K562 (cell line): ENCODE data around the gene ZSCAN1. TPM values are rescaled to one million over a fixed set of nuclear protein-coding genes. Genes with fewer than 3 reads are reported as not detected.

Source experiments
- ATAC-seq: fragments of 200-7000 bp; cut with Tn5 transposase; 3 replicates; pipeline ENCODE4 v1.9.1; 2020; ENCODE audit warnings: moderate library complexity
- BruUV-seq: library from RNA; stranded (reverse); fragments of 400-500 nt; replicated peaks from 2 replicates; lab custom pipeline; 2021; lab: Mats Ljungman, UMichigan
- CTCF ChIA-PET: fragments of 300-600 bp; formaldehyde crosslinking; extraction: SDS; loops from one replicate; lab custom pipeline; 2021; ENCODE audit warnings: low intra/inter-chr PET ratio; lab: Yijun Ruan, JAX
- POLR2A ChIA-PET: fragments of 300-600, 350-650 bp; sonication (Branson Sonifier 250); formaldehyde crosslinking; extraction: SDS; loops from one replicate; lab custom pipeline; 2021; ENCODE audit warnings: antibody characterized with exemption, inconsistent platforms; lab: Yijun Ruan, JAX
- DNase-seq, 4 experiments: peaks; one replicate each; pipeline versions ENCODE4 v3.0.0 to v3.0.0-alpha.2; 2011 to 2018; ENCODE audit warnings: low spot score in 3 of 4, mixed read lengths in 3 of 4; ENCODE audit errors: extremely low read depth in 1 of 4
- FAIRE-seq: peaks from 2 replicates; lab custom pipeline; 2011; peaks lifted over from hg19 to GRCh38; lab: Jason Lieb, UNC
- H2AFZ ChIP-seq: 2 replicates; pipeline ENCODE4 v1.6.0; 2011; ENCODE audit warnings: low read depth, low read length, control low read depth, inconsistent platforms
- H3K27ac ChIP-seq: fragments of 200-600 bp; 3 replicates; pipeline ENCODE4 v1.8.0; 2011; ENCODE audit warnings: low read depth, mild to moderate bottlenecking, control low read depth, inconsistent platforms, low read length, moderate library complexity, mixed read lengths; ENCODE audit errors: extremely low read depth
- H3K27me3 ChIP-seq, 2 experiments: fragments of 300-600 bp in 1 of 2; 2 replicates in 1 of 2; 3 replicates in 1 of 2; pipeline versions ENCODE4 v1.6.0 to v1.8.0; 2011; ENCODE audit warnings: inconsistent platforms in 2 of 2, low read length in 2 of 2, mild to moderate bottlenecking in 1 of 2, mixed read lengths in 1 of 2, moderate library complexity in 1 of 2; ENCODE audit not compliant: control insufficient read depth in 2 of 2, insufficient read depth in 2 of 2
- H3K36me3 ChIP-seq: fragments of 300-600 bp; 3 replicates; pipeline ENCODE4 v1.8.0; 2011; ENCODE audit warnings: mild to moderate bottlenecking, low read length, inconsistent platforms; ENCODE audit not compliant: control insufficient read depth, insufficient read depth
- H3K4me1 ChIP-seq, 2 experiments: fragments of 200-600 bp in 1 of 2; replicated peaks in 1 of 2; 2 replicates in 1 of 2; 3 replicates in 1 of 2; pipeline versions ENCODE4 v1.5.1 to v1.8.0; 2011; ENCODE audit warnings: inconsistent platforms in 2 of 2, low read length in 2 of 2, mild to moderate bottlenecking in 1 of 2, mixed read lengths in 1 of 2, moderate library complexity in 1 of 2; ENCODE audit not compliant: control insufficient read depth in 2 of 2, insufficient read depth in 2 of 2
- H3K4me2 ChIP-seq: 2 replicates; pipeline ENCODE4 v1.6.1; 2011; ENCODE audit warnings: low read length, control low read depth, inconsistent platforms, mixed read lengths; ENCODE audit not compliant: insufficient read depth
- H3K4me3 ChIP-seq: fragments of 200-600 bp; sonication (generic), shearing (Covaris generic); 2 replicates; pipeline ENCODE4 v1.5.1; 2016; ENCODE audit warnings: control low read depth, inconsistent platforms
- H3K79me2 ChIP-seq: fragments of 200-600 bp; 3 replicates; pipeline ENCODE4 v1.8.0; 2011; ENCODE audit warnings: low read length, inconsistent platforms; ENCODE audit not compliant: control insufficient read depth, insufficient read depth
- H3K9ac ChIP-seq, 2 experiments: 2 replicates each; pipeline versions ENCODE4 v1.6.0 to v1.6.1; 2011; ENCODE audit warnings: low read depth in 2 of 2, low read length in 2 of 2, control low read depth in 1 of 2, inconsistent platforms in 1 of 2, mild to moderate bottlenecking in 1 of 2, mixed read lengths in 1 of 2; ENCODE audit not compliant: insufficient read depth in 1 of 2
- H3K9me1 ChIP-seq: one replicate; pipeline ENCODE4 v1.6.0; 2011; ENCODE audit warnings: inconsistent platforms, mild to moderate bottlenecking, low read length, moderate library complexity; ENCODE audit not compliant: control insufficient read depth, insufficient read depth
- H3K9me3 ChIP-seq: replicated peaks from 2 replicates; pipeline ENCODE4 v1.5.1; 2011; ENCODE audit warnings: low read depth, low read length, inconsistent platforms; ENCODE audit not compliant: control insufficient read depth, insufficient read depth
- H4K20me1 ChIP-seq: replicated peaks from 2 replicates; pipeline ENCODE4 v1.6.1; 2011; ENCODE audit warnings: low read length, inconsistent platforms, mixed read lengths; ENCODE audit not compliant: control insufficient read depth, insufficient read depth
- CBX3 ChIP-seq, 2 experiments: IDR thresholded peaks; 1 replicate in 1 of 2; 2 replicates in 1 of 2; pipeline ENCODE4 v1.6.1; 2012; ENCODE audit warnings: inconsistent platforms in 2 of 2, low read length in 2 of 2, borderline replicate concordance in 1 of 2, control low read depth in 1 of 2
- CTBP1 ChIP-seq: fragments of 450-650 bp; IDR thresholded peaks from 2 replicates; pipeline ENCODE4 v1.6.1; 2016; ENCODE audit warnings: borderline replicate concordance
- ERF ChIP-seq: fragments of 450-650 bp; formaldehyde crosslinking; IDR thresholded peaks from 2 replicates; pipeline ENCODE4 v1.4.0; 2020; ENCODE audit warnings: mild to moderate bottlenecking, mixed read lengths
- HDAC2 ChIP-seq: fragments of 450-650 bp; IDR thresholded peaks from 2 replicates; pipeline ENCODE4 v1.6.1; 2016; ENCODE audit warnings: mild to moderate bottlenecking
- HMGN3 ChIP-seq: IDR thresholded peaks from 2 replicates; pipeline ENCODE4 v1.6.1; 2011; ENCODE audit warnings: borderline replicate concordance, low read depth, mild to moderate bottlenecking, mixed read lengths, low read length; ENCODE audit not compliant: insufficient read length; ENCODE audit errors: extremely low read depth
- NCOA1 ChIP-seq: fragments of 450-650 bp; IDR thresholded peaks from 2 replicates; pipeline ENCODE4 v1.6.1; 2016; ENCODE audit warnings: low read depth
- PURB ChIP-seq: sonication (generic); formaldehyde crosslinking; IDR thresholded peaks from 2 replicates; pipeline ENCODE4 v1.9.0; 2021; ENCODE audit warnings: low read depth, mild to moderate bottlenecking, missing genetic modification reagents
- RBBP5 ChIP-seq: fragments of 200-600 bp; sonication (generic); IDR thresholded peaks from 2 replicates; pipeline ENCODE4 v1.6.1; 2012; ENCODE audit warnings: borderline replicate concordance, mild to moderate bottlenecking, low read length, control low read depth, inconsistent platforms; ENCODE audit not compliant: insufficient read depth, poor library complexity, severe bottlenecking
- SIN3B ChIP-seq: fragments of 450-650 bp; IDR thresholded peaks from 2 replicates; pipeline ENCODE4 v1.6.1; 2017; ENCODE audit warnings: low read depth, mild to moderate bottlenecking, moderate library complexity
- SMARCC2 ChIP-seq: fragments of 450-650 bp; IDR thresholded peaks from 2 replicates; pipeline ENCODE4 v1.6.1; 2017; ENCODE audit warnings: antibody characterized with exemption, moderate library complexity, mild to moderate bottlenecking, low read depth
- STAT5A ChIP-seq: IDR thresholded peaks from 2 replicates; pipeline ENCODE4 v1.6.1; 2012; ENCODE audit warnings: low read length, inconsistent platforms, borderline replicate concordance
- TAL1 ChIP-seq: fragments of 450-650 bp; IDR thresholded peaks from 2 replicates; pipeline ENCODE4 v1.6.1; 2016; ENCODE audit warnings: mild to moderate bottlenecking
- ZNF124 ChIP-seq: sonication (generic); formaldehyde crosslinking; IDR thresholded peaks from 2 replicates; pipeline ENCODE4 v1.8.1; 2022; ENCODE audit warnings: missing genetic modification reagents
- ZNF24 ChIP-seq: fragments of 450-650 bp; IDR thresholded peaks from 2 replicates; pipeline ENCODE4 v1.6.1; 2016
- WGBS: fragments of 100-300 bp; shearing (Covaris generic); methylation state at CpG from one replicate; pipeline ENCODE4 v1.1.6; 2016; ENCODE audit warnings: low coverage, mixed read lengths; ENCODE audit not compliant: insufficient coverage; ENCODE audit errors: missing lambda C conversion rate; 5-methylcytosine and 5-hydroxymethylcytosine counted together
- in situ Hi-C: fragments of 300-500 bp; cut with MboI; formaldehyde crosslinking; loops from 4 replicates; pipeline ENCODE4 v1.15.0; 2018; ENCODE audit warnings: inconsistent platforms, mixed read lengths
- intact Hi-C: fragments of 100-400 bp; cut with micrococcal nuclease; formaldehyde crosslinking; loops from 2 replicates; pipeline ENCODE4 v1.14.2; 2022
- polyA plus RNA-seq, 8 experiments: library from polyadenylated mRNA; depleted of rRNA in 4 of 8; stranded (reverse) in 5 of 8; unstranded in 3 of 8; fragments of >200 nt; fragmentation: Nextera tagmentation in 2 of 8; fragmentation: Illumina TruSeq in 1 of 8; extraction: Ambion mirVana in 2 of 8; extraction: Trizol in 1 of 8; gene quantifications; 2 replicates each; pipeline versions ENCODE4 v1.2.1 to v1.2.3, GENCODE V29; 2011 to 2014; ENCODE audit warnings: inconsistent platforms in 1 of 8, missing spikeins in 1 of 8
- total RNA-seq, 7 experiments: library from RNA; depleted of rRNA in 6 of 7; stranded (reverse); fragments of >200 nt in 6 of 7; fragmentation: Illumina TruSeq in 2 of 7; extraction: Trizol in 2 of 7; gene quantifications; 2 replicates each; pipeline versions ENCODE4 v1.2.1 to v1.2.3, GENCODE V29; 2011 to 2021; ENCODE audit warnings: low replicate concordance in 1 of 7
- TF ChIP-seq, protein P1 (sequence below): fragments of 450-650 bp; IDR thresholded peaks from one replicate; pipeline ENCODE4 v1.6.1; 2018; ENCODE audit warnings: mild to moderate bottlenecking, moderate library complexity; ENCODE audit not compliant: partially characterized antibody
- TF ChIP-seq, protein P2 (sequence below): IDR thresholded peaks from 2 replicates; pipeline ENCODE4 v1.6.1; 2011; ENCODE audit not compliant: insufficient read length; ENCODE audit errors: extremely low read depth
- TF ChIP-seq, protein P3 (sequence below): sonication (generic); IDR thresholded peaks from 2 replicates; pipeline ENCODE4 v1.6.1; 2016

ZSCAN1 gene
- total and polyA plus RNA-seq, 9 of the 15 experiments (the other 6 are each of a cell fraction or from before 2014, with no cell fraction given): not detected

DNA sequence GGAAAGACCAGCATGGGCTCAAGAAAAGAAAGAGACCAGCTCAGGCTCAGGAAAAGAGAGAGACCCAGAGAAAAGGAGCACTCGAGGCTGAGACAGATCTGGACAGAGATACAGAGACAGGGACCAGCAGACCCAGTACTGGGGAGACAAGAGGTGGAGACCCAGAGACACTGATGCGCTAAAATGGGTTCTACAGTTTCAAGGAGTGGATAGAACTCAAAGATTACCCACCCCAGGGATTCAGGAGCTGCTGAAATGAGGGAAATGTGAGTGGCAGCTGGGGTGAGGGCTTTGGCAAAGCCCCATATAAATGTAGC is 64.8 kb downstream of the ZSCAN1 start:
- H3K9ac ChIP-seq: no peak overlapping the region
- POLR2A ChIA-PET: interaction anchor here (0.5 kb wide), 1 partner anchor 644 kb away, joined by 3 read pairs; no protein-coding TSS in a partner anchor
- H3K4me1 ChIP-seq: peaks cover 0 to 6% of the 10 kb centered on the region in 2 experiments; a peak in 1 of 5 replicates
- peak overlapping the region; percentile 48 for H3K4me2 ChIP-seq
- H3K9me1 ChIP-seq: no peaks in the 10 kb centered on the region
- no peak for TF ChIP-seq PURB (CRISPR knock-in tag)
- TF ChIP-seq CTBP1: no peak
- TF ChIP-seq, protein P1, sequence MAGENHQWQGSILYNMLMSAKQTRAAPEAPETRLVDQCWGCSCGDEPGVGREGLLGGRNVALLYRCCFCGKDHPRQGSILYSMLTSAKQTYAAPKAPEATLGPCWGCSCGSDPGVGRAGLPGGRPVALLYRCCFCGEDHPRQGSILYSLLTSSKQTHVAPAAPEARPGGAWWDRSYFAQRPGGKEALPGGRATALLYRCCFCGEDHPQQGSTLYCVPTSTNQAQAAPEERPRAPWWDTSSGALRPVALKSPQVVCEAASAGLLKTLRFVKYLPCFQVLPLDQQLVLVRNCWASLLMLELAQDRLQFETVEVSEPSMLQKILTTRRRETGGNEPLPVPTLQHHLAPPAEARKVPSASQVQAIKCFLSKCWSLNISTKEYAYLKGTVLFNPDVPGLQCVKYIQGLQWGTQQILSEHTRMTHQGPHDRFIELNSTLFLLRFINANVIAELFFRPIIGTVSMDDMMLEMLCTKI: no peak
- TF ChIP-seq SMARCC2: no peak
- TF ChIP-seq, protein P2, sequence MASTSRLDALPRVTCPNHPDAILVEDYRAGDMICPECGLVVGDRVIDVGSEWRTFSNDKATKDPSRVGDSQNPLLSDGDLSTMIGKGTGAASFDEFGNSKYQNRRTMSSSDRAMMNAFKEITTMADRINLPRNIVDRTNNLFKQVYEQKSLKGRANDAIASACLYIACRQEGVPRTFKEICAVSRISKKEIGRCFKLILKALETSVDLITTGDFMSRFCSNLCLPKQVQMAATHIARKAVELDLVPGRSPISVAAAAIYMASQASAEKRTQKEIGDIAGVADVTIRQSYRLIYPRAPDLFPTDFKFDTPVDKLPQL: no peak
- TF ChIP-seq, protein P3, sequence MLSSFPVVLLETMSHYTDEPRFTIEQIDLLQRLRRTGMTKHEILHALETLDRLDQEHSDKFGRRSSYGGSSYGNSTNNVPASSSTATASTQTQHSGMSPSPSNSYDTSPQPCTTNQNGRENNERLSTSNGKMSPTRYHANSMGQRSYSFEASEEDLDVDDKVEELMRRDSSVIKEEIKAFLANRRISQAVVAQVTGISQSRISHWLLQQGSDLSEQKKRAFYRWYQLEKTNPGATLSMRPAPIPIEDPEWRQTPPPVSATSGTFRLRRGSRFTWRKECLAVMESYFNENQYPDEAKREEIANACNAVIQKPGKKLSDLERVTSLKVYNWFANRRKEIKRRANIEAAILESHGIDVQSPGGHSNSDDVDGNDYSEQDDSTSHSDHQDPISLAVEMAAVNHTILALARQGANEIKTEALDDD: no peak
- TF ChIP-seq STAT5A: no peak
- no peak for TF ChIP-seq HDAC2
- TF ChIP-seq CBX3 (IDR thresholded peaks at IDR 0.05; ENCODE audit: borderline replicate concordance in 1 of 2, low read length in 2 of 2): no peak
- no peak for TF ChIP-seq RBBP5
- TF ChIP-seq TAL1: no peak
- no peak for TF ChIP-seq NCOA1
- no peak for TF ChIP-seq ZNF124
- no peak for TF ChIP-seq SIN3B
- no peak for TF ChIP-seq ERF
- no peak for TF ChIP-seq HMGN3
- TF ChIP-seq ZNF24: no peak
- in situ Hi-C loops: no loop called here
- H3K4me3 ChIP-seq: peak overlapping the region; percentile 49
- no peak overlapping the region for H3K27ac ChIP-seq
- H3K79me2 ChIP-seq: no peaks in the 10 kb centered on the region
- DNase-seq (no peak), FAIRE-seq (no peak), ATAC-seq (no peak)
- H3K36me3 ChIP-seq: no peaks in the 10 kb centered on the region
- no peaks in the 10 kb centered on the region for H3K27me3 ChIP-seq
- no peaks in the 10 kb centered on the region for H4K20me1 ChIP-seq
- 0 out of 2 replicates have a peak, but pooled peaks cover 2% of the 10 kb centered on the region for H3K9me3 ChIP-seq
- H2AFZ ChIP-seq: peak overlapping the region; percentile 25; the same call in 1 of the 2 replicates
- whole genome bisulfite sequencing: 0% methylated on average over 2 of the region's 2 CpGs
- intact Hi-C loops: no loop called here
- no TSS peak for BruUV-seq
- CTCF ChIA-PET: no interaction called here
